ENCODE measurements around the gene FGFBP2. TPM values are rescaled to one million over a fixed set of nuclear protein-coding genes. Genes with fewer than 3 reads are reported as not detected.

Gene FGFBP2
- not detected in 2 replicates for total RNA-seq

GRCh38 chr4:15963001-15963451 lies at the start of gene FGFBP2:
FGFBP2 (minus strand) TSS chr4:15963175; CDS start chr4:15963129, 46 bp downstream.

GRCh38 chr4:15938640-15939039 lies 24.3 kb downstream of the FGFBP2 start, which contains the start of gene FGFBP1:
FGFBP1 (minus strand) TSS chr4:15938740; CDS start chr4:15936632, 2,108 bp downstream.

Other genes starting within 250 kb of the FGFBP2 start
- not detected in 2 replicates for gene CD38, start 184.8 kb downstream of the FGFBP2 start, total RNA-seq
- gene FGFBP1, start 24.4 kb downstream of the FGFBP2 start, total RNA-seq: 1,548 and 1,770 TPM in 2 replicates
- gene PROM1, start 120.8 kb upstream of the FGFBP2 start, total RNA-seq: not detected in 2 replicates

Measured in hair follicular keratinocyte (primary cell).